Trophoblast cell (in vitro differentiated cells and primary cell): ENCODE data around the gene ASTN2.
A peak's percentile ranks its signal among the peaks of the same experiment; 100 is the strongest.

Experiments
- DNase-seq, 2 donors: peaks; one replicate each; pipeline ENCODE4 v3.0.0-alpha.2; 2016
- H2AFZ ChIP-seq: 2 replicates; pipeline ENCODE4 v1.6.1; 2013; ENCODE audit warnings: low read length, moderate library complexity, mild to moderate bottlenecking; ENCODE audit not compliant: insufficient read depth, poor library complexity
- H2AK5ac ChIP-seq: 2 replicates; pipeline ENCODE4 v1.6.1; 2013; ENCODE audit warnings: mild to moderate bottlenecking, low read length
- H2BK120ac ChIP-seq: 2 replicates; pipeline ENCODE4 v1.6.1; 2013; ENCODE audit warnings: low read length, mild to moderate bottlenecking, moderate library complexity; ENCODE audit not compliant: insufficient read depth, poor library complexity
- H2BK12ac ChIP-seq: 2 replicates; pipeline ENCODE4 v1.6.1; 2013; ENCODE audit warnings: mild to moderate bottlenecking, low read length, moderate library complexity
- H2BK5ac ChIP-seq: 2 replicates; pipeline ENCODE4 v1.6.1; 2013; ENCODE audit warnings: low read length, low read depth, moderate library complexity, mild to moderate bottlenecking; ENCODE audit not compliant: poor library complexity
- H3K14ac ChIP-seq: 2 replicates; pipeline ENCODE4 v1.6.1; 2013; ENCODE audit warnings: mild to moderate bottlenecking, low read length
- H3K18ac ChIP-seq: 2 replicates; pipeline ENCODE4 v1.6.1; 2013; ENCODE audit warnings: mild to moderate bottlenecking, low read length
- H3K23ac ChIP-seq: 2 replicates; pipeline ENCODE4 v1.6.1; 2013; ENCODE audit warnings: low read length
- H3K27ac ChIP-seq: 2 replicates; pipeline ENCODE4 v1.5.1; 2013; ENCODE audit warnings: low read depth, mild to moderate bottlenecking, inconsistent platforms, low read length, moderate library complexity
- H3K27me3 ChIP-seq: 2 replicates; pipeline ENCODE4 v1.6.1; 2013; ENCODE audit warnings: inconsistent platforms, mild to moderate bottlenecking, low read length, moderate library complexity; ENCODE audit not compliant: insufficient read depth
- H3K36me3 ChIP-seq, 2 experiments: 1 replicate in 1 of 2; 2 replicates in 1 of 2; pipeline ENCODE4 v1.6.1; 2013; ENCODE audit warnings: low read length in 2 of 2, mild to moderate bottlenecking in 2 of 2, moderate library complexity in 1 of 2; ENCODE audit not compliant: insufficient read depth in 2 of 2, control insufficient read depth in 1 of 2
- H3K4ac ChIP-seq: 2 replicates; pipeline ENCODE4 v1.6.1; 2013; ENCODE audit warnings: low read depth, mild to moderate bottlenecking, low read length, moderate library complexity
- H3K4me1 ChIP-seq, 2 experiments: 1 replicate in 1 of 2; 2 replicates in 1 of 2; pipeline ENCODE4 v1.6.1; 2013; ENCODE audit warnings: low read length in 2 of 2, mild to moderate bottlenecking in 2 of 2, moderate library complexity in 1 of 2; ENCODE audit not compliant: insufficient read depth in 2 of 2, control insufficient read depth in 1 of 2
- H3K4me2 ChIP-seq: 2 replicates; pipeline ENCODE4 v1.6.1; 2013; ENCODE audit warnings: inconsistent platforms, mild to moderate bottlenecking, low read length, moderate library complexity
- H3K4me3 ChIP-seq: 2 replicates; pipeline ENCODE4 v1.5.1; 2013; ENCODE audit warnings: mild to moderate bottlenecking, low read depth, low read length, inconsistent platforms
- H3K79me1 ChIP-seq: one replicate; pipeline ENCODE4 v1.6.1; 2013; ENCODE audit warnings: low read length
- H3K79me2 ChIP-seq: 2 replicates; pipeline ENCODE4 v1.6.1; 2013; ENCODE audit warnings: low read length, mild to moderate bottlenecking; ENCODE audit not compliant: control insufficient read depth, insufficient read depth, poor library complexity
- H3K9ac ChIP-seq: 2 replicates; pipeline ENCODE4 v1.6.1; 2013; ENCODE audit warnings: mild to moderate bottlenecking, low read length
- H3K9me3 ChIP-seq: 2 replicates; pipeline ENCODE4 v1.6.1; 2013; ENCODE audit warnings: low read depth, mild to moderate bottlenecking, control low read depth, inconsistent platforms, low read length; ENCODE audit not compliant: insufficient read depth
- H4K12ac ChIP-seq: 2 replicates; pipeline ENCODE4 v1.6.1; 2013; ENCODE audit warnings: low read depth, mild to moderate bottlenecking, low read length, moderate library complexity
- H4K8ac ChIP-seq: 2 replicates; pipeline ENCODE4 v1.6.1; 2013; ENCODE audit warnings: low read depth, mild to moderate bottlenecking, low read length, moderate library complexity
- H4K91ac ChIP-seq: one replicate; pipeline ENCODE4 v1.6.1; 2013; ENCODE audit warnings: low read depth, mild to moderate bottlenecking, low read length, moderate library complexity
- WGBS: extraction: QIAGEN DNeasy Blood & Tissue Kit; methylation state at CpG from one replicate; pipeline ENCODE4 v1.1.7; 2013; ENCODE audit warnings: missing lambda C conversion rate; ENCODE audit not compliant: insufficient read length, insufficient coverage; ENCODE audit errors: extremely low coverage; 5-methylcytosine and 5-hydroxymethylcytosine counted together

ASTN2 gene

GRCh38 chr9:116765011-116765410 is 649.8 kb downstream of the ASTN2 start:
- Histone ChIP-seq H4K12ac (no peak overlapping the region), H3K23ac (no peak overlapping the region), H3K79me2 (no peaks in the 10 kb centered on the region), H3K4me3 (no peak overlapping the region), H3K9me3 (no peaks in the 10 kb centered on the region), H3K79me1 (no peaks in the 10 kb centered on the region), H2BK120ac (no peak overlapping the region), H3K4me2 (no peak overlapping the region), H2AFZ (no peak overlapping the region), H2AK5ac (no peak overlapping the region), H2BK12ac (no peak overlapping the region), H4K8ac (no peak overlapping the region), H3K36me3 (no peaks in the 10 kb centered on the region), H3K9ac (no peak overlapping the region), H3K14ac (no peak overlapping the region), H2BK5ac (no peak overlapping the region), H3K27ac (no peak overlapping the region), H3K4me1 (no peaks in the 10 kb centered on the region), H3K18ac (no peak overlapping the region), H4K91ac (no peak overlapping the region), H3K4ac (no peak overlapping the region), H3K27me3 (no peaks in the 10 kb centered on the region)
- no CpG with 5 or more reads among the region's 5 CpGs for WGBS
- DNase-seq, result no peak

GRCh38 chr9:116763770-116764169 is 651.1 kb downstream of the ASTN2 start:
- H4K8ac ChIP-seq, result no peak overlapping the region
- DNase-seq, result no peak
- H3K27me3 ChIP-seq, result no peaks in the 10 kb centered on the region
- H3K9me3 ChIP-seq, result no peaks in the 10 kb centered on the region
- H3K18ac ChIP-seq, result no peak overlapping the region
- H2AK5ac ChIP-seq, result no peak overlapping the region
- H3K4me2 ChIP-seq, result no peak overlapping the region
- no peak overlapping the region for H3K14ac ChIP-seq
- H3K36me3 ChIP-seq, result no peaks in the 10 kb centered on the region
- no peak overlapping the region for H2BK12ac ChIP-seq
- no peaks in the 10 kb centered on the region for H3K4me1 ChIP-seq
- no peak overlapping the region for H2BK120ac ChIP-seq
- no peak overlapping the region for H3K23ac ChIP-seq
- H2BK5ac ChIP-seq, result no peak overlapping the region
- H3K27ac ChIP-seq, result no peak overlapping the region
- no peak overlapping the region for H3K9ac ChIP-seq
- H3K4ac ChIP-seq, result no peak overlapping the region
- no CpG with 5 or more reads among the region's 2 CpGs for WGBS
- no peak overlapping the region for H4K91ac ChIP-seq
- no peak overlapping the region for H3K4me3 ChIP-seq
- no peak overlapping the region for H2AFZ ChIP-seq
- no peaks in the 10 kb centered on the region for H3K79me2 ChIP-seq
- H4K12ac ChIP-seq, result no peak overlapping the region
- H3K79me1 ChIP-seq, result no peaks in the 10 kb centered on the region

GRCh38 chr9:116760636-116761035 is 654.2 kb downstream of the ASTN2 start:
- no peak overlapping the region for H3K4ac ChIP-seq
- no peak overlapping the region for H3K23ac ChIP-seq
- no peak overlapping the region for H2BK5ac ChIP-seq
- no peak overlapping the region for H2AK5ac ChIP-seq
- H2BK120ac ChIP-seq, result no peak overlapping the region
- no peak overlapping the region for H3K9ac ChIP-seq
- no peak overlapping the region for H3K4me2 ChIP-seq
- H2BK12ac ChIP-seq, result no peak overlapping the region
- H3K79me2 ChIP-seq, result no peaks in the 10 kb centered on the region
- no peaks in the 10 kb centered on the region for H3K27me3 ChIP-seq
- no peaks in the 10 kb centered on the region for H3K4me1 ChIP-seq
- H3K18ac ChIP-seq, result no peak overlapping the region
- WGBS, result no CpG with 5 or more reads among the region's 5 CpGs
- no peaks in the 10 kb centered on the region for H3K79me1 ChIP-seq
- H3K4me3 ChIP-seq, result no peak overlapping the region
- DNase-seq, result no peak
- no peak overlapping the region for H2AFZ ChIP-seq
- H4K91ac ChIP-seq, result no peak overlapping the region
- H4K8ac ChIP-seq, result no peak overlapping the region
- no peak overlapping the region for H3K14ac ChIP-seq
- no peak overlapping the region for H3K27ac ChIP-seq
- no peaks in the 10 kb centered on the region for H3K9me3 ChIP-seq
- no peak overlapping the region for H4K12ac ChIP-seq
- no peaks in the 10 kb centered on the region for H3K36me3 ChIP-seq

- H3K9ac ChIP-seq, result no peak overlapping the region
- H2AFZ ChIP-seq, result no peak overlapping the region
Measured at GRCh38 chr9:116757030-116757429, 657.8 kb downstream of the ASTN2 start.

More at GRCh38 chr9:116757030-116757429, 657.8 kb downstream of the ASTN2 start:
- Histone ChIP-seq H2BK5ac (no peak overlapping the region), H4K8ac (no peak overlapping the region), H3K36me3 (no peaks in the 10 kb centered on the region), H4K12ac (no peak overlapping the region), H3K14ac (no peak overlapping the region), H2BK12ac (no peak overlapping the region), H2AK5ac (no peak overlapping the region), H3K27ac (no peak overlapping the region), H3K27me3 (no peaks in the 10 kb centered on the region), H3K79me1 (no peaks in the 10 kb centered on the region), H3K4ac (no peak overlapping the region), H3K4me2 (no peak overlapping the region), H3K9me3 (no peaks in the 10 kb centered on the region), H2BK120ac (no peak overlapping the region), H3K4me1 (no peaks in the 10 kb centered on the region), H3K4me3 (peak overlapping the region; percentile 17), H3K18ac (no peak overlapping the region), H3K23ac (no peak overlapping the region), H4K91ac (no peak overlapping the region), H3K79me2 (no peaks in the 10 kb centered on the region)
- no peak for DNase-seq
- no CpG with 5 or more reads among the region's 7 CpGs for WGBS
